NCI-H345 treated with DMSO at 0.1 percent for 48 hours (cell line): ENCODE data around the gene NSD1.
A peak's percentile ranks its signal among the peaks of the same experiment; 100 is the strongest.

Source experiments
- DNase-seq: peaks from one replicate; lab custom pipeline; 2025; ENCODE audit not compliant: unreplicated experiment; lab: John Stamatoyannopoulos, UW

NSD1 gene

DNA sequence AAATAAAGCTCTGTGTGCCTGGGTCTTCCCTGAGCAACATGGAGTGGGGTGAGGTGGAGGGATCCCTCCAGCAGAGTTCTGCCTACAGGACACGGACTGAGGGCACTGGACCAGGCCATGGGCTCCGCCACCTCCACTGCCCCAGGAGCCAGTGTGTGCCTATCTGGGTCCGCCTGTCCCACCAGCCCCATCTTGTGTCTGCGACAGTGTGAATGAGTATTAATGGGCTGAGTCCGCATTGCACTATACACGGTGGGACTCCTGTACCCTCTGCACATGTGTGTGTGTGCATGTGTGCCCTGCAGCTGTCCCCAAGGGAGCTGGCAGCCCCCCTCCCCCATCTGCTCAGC lies 35.5 kb upstream of the NSD1 start:
- no peak for DNase-seq

GRCh38 chr5:177098470-177099141 lies 35.0 kb upstream of the NSD1 start:
- no peak for DNase-seq

DNA sequence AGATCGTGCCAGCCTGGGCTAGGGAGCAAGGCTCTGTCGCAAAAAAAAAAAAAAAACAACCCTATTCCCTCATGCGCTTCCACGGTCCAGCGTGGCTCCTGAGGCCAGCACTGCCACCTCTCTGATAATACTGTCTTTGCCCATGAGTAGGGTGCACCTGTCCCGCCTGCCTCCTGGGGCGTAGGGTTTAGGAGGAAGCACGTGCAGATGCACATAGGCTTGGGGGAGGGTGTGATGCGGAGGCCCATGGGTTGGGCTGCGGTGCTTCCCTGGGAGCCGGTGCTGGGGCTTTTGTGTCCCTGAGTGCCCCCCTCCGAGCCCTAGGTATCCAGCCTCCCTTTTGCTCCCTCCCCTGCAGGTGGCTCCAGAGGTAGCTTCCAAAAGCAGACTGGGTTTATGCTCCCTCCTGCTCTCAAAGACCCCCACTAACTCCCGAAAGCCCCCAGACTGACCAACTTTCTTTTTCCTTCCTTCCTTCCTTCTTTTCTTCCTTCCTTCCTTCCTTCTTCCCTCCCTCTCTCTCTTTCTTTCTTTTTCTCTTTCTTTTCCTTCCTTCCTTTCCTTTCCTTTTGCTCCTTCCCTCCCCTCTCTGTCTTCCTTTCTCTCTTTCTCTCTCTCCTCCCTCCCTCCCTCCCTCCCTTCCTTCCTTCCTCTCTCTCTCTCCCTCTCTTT lies 34.0 kb upstream of the NSD1 start:
- DNase-seq = peak; percentile 87

DNA sequence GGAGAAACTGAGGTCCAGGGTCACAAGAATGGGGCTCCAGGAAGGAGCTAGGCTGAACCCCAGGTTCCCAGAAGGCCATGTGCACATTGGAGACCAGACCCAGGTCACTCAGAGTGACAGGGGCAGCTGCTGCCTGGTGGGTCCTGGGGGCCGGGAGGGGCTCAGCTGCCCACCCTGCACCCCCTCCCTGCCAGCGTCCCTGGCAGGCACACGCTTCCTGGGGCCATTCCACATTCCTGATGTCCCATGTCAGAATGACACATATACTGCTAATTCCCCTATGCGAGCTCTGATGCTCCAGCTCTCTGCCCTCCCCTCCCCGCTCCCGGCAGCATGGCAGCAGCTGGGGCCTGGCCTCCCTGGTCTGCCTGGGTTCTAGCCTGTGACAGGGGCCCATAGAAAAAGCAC lies 32.9 kb upstream of the NSD1 start:
- DNase-seq = no peak

DNA sequence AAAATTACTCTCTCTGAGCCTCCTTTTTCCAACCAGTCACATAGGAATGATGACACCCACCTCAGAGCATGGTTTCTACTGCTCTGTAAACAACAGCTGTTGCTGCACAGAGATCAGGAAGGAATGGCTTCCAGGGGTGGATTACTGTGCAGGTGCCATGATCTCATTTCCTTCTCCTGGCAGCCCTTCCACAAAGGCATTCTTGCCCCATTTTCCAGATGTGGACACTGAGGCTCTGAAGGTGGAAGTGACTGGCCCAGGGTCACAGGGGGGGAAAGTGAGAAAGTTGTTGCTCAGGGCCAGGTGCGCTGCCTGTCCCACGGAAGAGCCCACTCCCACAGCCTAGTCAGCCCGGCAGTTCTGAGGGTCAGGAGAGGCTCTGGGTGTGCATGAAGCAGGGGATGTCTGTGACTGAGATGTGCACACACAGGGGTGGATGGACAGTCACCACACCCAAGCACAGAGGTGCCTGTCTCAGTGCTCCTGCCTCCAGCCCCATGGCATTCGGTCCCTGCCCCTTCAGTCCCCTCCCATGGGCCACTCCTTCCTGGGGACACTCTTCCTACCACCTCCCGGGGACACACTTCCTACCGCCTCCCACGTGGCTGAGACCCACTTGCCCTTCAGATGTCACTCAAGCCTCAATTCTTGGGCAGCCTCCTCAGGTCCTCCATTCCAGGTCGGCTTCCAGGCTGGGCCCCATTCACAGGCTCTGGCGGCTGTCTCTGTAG lies 29.9 kb upstream of the NSD1 start:
- DNase-seq = no peak

DNA sequence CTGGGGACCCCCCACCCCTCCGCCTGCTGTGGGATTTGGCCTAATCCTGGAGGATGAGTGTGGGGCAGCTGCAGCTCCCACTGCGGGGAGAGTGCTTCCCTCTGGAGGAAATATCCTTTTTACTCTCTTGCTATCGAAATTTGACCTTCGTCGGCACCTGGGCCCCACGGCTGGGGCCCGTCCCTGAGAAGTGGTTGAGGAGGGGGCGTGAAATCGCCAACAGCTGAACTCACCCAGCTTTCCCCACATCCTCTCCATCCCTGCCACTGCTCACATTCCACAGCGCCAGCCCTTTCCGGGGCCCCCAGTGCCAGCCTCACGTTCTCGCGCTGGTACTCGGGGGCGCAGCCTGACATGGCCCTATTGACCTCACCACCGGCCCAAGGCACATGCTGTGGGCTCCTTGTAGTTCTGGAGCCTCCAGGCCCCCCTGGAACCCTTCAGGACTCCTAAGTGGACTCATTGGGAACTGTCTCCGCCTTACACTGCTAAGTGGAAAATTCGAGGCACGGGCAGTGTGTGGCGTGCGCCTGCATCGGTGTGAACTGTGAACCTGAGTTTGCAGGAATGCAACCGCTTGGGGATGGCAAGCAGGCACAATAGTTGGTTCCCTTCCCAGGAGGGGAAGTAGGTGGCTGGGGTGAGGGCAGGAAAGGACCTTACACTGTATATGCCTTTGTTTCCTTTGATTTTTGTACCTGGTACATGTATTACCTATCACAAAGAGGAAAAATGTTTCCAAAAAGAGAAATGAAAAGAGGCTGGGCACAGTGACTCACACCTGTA lies 27.7 kb upstream of the NSD1 start:
- DNase-seq = no peak

DNA sequence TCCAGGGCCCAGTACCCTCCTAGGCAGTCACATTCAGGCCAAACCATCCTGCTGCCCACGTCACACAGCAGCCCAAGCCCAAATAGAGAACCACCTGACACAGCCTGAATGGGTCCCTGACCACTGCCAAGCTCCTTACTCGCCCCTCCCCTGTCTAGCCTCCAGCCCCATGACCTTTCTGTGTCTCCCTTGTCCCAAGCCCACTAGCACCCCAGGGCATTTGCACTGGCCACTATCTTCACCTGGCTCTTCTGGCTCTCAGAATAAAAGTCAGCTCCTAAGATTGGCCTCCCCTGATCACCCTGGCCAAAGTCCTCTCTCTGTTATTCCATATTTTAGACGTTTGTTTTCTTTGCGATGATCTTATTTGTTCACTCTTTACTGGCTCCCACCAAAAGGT lies 26.4 kb upstream of the NSD1 start:
- DNase-seq = no peak

- DNase-seq = no peak
Measured at GRCh38 chr5:177109810-177110209, 23.8 kb upstream of the NSD1 start.

DNA sequence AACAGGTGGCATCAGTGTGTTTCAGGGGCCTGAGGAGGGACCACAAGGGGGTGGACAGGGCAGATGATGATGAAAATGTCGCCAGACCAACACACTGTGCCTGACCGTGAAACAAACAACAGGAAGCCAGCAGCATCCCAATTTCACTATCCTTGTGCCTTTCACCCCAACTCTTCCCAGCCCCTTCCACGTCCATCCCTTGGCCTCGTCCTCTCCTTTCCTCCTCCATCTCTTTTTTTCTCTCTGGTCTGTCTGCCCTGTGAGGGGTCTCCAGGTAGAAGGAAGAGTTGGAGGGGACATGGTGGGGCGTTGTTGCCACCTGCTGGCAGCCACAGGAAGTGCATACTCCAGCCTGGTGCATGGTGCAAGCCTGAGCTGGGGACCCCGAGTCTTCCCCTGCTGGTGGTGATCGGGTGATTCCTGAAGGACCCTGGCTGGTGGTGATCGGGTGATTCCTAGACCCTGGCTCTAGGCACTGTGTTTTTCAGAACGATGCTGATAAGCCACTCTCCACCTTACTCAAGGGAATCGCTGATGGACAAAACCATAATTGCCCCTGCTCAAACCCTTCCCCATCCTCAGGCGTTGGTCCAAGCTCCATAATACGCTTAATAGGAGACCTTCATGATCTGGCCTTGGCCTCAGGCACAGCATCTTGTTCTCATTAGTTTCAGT lies 21.7 kb upstream of the NSD1 start:
- DNase-seq = peak; percentile 46

DNA sequence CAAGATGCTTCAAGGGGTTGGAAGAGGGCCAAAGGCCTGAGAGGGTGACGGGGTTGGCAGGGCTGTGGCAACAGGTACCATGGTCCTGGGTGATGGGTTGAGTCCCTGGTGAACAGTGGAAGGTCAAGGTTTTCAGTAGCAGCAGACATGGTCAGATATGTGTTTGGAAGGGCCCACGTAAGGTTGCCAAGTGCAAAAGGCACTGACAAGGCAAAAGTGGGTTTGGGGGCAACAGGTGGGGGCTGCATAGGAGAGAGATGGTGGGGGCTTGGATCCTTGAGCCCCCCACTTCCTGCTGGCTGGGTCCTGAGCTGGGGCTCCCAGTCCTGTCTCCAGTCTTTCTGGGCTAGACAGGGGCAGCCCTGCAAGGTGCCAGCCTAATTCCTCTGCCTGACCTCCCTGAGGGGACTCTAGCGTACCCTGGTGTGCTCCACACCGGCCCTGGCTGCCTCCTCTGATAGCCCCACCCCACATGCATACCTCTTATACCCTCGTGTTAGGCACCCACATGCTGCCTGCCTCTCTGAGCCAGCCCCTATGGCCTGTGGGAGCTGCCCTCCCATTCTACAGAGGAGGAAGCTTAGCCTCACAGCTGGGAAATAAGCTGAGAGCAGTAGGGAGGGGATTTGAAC lies 20.9 kb upstream of the NSD1 start:
- DNase-seq = no peak

DNA sequence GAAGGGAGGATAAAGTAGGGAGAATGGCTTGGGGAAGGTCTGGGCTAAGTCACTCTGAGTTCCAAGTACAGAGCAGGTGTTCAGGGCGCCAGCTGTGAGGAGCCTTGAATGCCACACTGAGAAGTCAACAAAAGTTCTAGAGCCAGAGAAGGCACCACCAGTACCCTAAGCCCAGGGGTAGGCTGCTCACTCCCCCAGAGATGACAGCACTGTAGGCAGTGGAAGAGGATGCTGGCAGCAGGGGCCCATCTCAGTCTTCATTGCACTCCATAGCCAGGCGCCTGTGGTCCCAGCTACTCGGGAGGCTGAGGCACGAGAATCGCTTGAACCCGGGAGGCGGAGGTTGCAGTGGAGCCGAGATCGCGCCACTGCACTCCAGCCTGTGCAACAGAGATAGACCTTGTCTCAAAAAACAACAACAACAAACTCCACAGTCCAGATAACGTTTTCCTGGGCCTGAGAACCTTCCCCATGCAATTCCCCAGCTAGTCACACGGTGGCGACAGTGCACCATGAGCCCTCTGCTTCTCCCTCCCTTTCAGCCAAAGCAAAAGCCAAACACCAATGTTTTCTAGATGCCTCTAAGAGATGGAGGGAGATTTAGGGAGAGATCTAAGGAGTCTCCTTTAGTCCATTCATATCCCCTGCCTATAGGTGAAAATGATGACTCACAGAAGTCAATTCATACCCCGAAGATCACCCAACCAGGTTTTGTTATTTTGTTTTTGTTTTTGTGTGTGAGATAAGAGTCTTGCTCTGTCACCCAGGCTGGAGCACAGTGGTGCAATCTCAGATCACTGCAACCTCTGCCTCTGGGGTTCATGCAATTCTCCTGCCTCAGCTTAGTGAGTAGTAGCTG lies 19.8 kb upstream of the NSD1 start:
- peak; percentile 68 for DNase-seq

- DNase-seq = no peak
Measured at GRCh38 chr5:177116631-177117373, 16.8 kb upstream of the NSD1 start.

DNA sequence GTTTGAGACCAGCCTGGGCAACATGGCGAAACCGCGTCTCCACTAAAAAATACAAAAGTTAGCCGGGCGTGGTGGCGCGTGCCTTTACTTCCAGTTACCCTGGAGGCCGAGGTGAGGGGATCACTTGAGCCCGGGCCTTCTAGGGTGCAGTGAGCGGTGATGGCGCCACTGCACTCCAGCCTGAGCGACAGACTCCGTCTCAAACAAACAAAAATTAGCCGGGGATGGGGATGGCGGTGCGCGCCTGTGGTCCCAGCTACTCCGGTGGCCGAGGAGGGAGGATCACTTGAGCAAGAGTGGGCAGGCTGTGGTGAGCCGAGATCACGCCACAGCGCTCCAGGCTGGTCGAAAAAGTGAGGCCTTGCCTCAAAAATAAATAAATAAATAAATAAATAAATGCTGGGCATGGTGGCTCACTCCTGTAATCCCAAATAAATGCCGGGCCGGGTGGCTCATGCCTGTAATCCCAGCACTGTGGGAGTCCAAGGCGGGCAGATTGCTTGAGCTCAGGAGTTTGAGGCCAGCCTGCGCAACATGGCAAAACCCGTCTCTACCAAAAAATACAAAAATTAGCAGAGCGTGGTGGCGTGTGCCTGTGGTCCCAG lies 16.0 kb upstream of the NSD1 start:
- no peak for DNase-seq

DNA sequence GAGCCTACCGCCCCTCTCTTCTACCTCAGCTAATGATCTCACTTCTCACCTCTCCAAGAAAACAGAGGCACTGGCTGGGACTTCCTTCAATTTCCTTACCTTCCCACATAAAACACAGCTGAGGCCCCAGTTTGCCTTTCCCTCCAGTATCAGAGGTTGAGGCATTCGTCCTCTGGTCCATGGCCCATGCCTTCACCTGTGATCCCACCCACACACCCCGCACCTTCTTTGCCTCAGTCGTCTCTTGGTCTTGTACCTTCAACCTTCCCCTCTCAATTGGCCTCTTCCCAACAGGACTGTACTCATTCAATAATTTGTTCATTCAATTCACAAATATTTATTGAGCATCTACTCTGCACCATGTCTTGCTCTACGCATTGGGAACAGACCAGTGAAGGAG lies 11.0 kb upstream of the NSD1 start:
- DNase-seq = no peak

GRCh38 chr5:177123789-177124485 lies 9.6 kb upstream of the NSD1 start:
- DNase-seq = no peak

DNA sequence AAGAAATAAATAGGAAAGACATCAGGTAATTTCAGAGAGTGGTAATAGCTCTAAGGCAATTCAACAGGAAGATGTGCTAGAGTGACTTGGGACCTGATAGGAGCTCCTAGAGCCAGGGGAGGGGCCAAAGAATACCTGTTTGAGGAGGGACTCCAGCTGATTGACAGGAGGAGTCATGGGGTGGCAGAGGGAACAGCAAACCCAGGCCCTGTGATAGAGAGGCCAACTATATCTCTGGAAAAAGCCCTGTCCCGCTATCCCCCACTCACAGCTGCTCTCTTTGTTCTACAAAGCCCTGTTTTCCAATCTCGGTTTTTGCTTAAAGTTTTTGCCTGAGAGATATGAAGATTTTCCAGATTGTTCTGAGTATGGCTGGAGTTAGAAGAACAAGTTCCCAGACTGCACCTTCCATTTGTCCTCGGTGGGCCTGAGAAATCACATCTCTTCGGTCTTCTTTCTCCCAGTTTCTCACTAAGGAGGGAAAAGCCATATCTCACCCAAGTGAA lies 9.0 kb upstream of the NSD1 start:
- DNase-seq = no peak

GRCh38 chr5:177126771-177127170 lies 6.8 kb upstream of the NSD1 start:
- no peak for DNase-seq

DNA sequence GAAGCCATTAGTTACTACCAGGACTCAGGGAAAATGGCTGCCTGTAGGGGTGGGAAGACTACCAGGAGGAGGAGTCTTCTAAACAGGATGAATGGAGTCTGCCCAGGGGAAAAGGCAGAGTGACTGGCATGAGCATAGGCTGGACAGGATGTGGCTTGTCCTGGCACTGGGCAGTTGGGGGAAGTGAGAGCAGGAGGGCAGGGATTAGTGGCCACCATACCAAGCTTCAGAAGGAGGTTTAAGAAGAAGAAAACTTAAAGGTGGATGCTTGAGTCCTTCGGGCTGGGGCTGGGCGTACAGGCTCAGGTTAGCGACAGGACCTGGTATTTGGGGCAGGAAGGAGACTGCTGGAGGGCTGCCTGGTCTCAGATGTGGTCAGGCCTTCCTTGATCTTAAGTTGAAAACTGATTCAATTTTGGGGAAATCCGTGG lies 5.0 kb upstream of the NSD1 start:
- no peak for DNase-seq
